ENCODE data around the gene PBXIP1. TPM values are rescaled to one million over a fixed set of nuclear protein-coding genes. Genes with fewer than 3 reads are reported as not detected.

The PBXIP1 gene
- polyA plus RNA-seq, 1 donor (not counting 4 experiments of a cell fraction or from before 2014, with no cell fraction given) = 15.6 TPM

DNA sequence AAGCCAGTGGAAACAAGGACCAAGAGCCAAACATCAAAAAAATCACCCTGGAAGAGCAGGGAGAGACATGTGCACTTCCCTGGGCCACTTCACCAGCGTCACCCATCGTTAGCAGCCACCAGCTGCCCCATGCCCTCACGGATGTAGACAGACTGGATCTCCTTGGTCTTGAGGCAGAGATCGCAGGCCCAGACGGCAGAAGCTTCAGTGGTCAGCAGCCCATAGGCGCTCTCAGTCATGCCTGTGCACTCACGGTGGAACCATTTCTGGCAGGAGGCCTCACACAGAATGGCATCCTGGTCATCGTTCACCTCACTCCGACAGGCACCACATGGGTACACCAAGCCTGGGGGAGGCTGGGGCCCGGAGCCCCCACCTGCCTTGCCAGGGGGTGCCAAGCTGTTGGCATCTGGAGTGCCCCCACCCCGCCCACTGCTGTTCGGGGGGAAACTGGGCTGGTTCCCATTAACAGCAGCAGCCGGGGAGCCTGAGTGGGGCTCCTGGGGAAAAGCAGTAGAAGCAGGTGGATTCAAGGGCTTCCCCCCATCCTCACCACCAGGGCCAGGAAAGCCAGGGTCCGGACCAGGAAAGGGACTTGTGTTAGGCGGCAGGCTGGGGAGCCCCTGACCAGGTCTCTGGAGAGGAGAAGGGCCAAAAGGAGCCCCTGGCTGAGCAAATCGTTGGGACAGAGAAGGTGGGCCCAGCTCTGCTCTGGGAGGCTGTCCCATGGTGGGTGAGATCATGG is 3.0 kb upstream of the PBXIP1 start:
- Histone ChIP-seq H3K4me2 (ENCODE audit: control insufficient read depth, extremely low read depth, insufficient read depth, low read depth, low read length) (no peak overlapping the region), H3K79me2 (ENCODE audit: control insufficient read depth, insufficient read depth, low read length) (peaks cover 18% of the 10 kb centered on the region), H3K36me3 (ENCODE audit: control insufficient read depth in 2 of 2, extremely low read depth in 1 of 2, insufficient read depth in 2 of 2, low read length in 2 of 2) (peaks cover 9 to 26% of the 10 kb centered on the region in 2 experiments), H3K9me1 (ENCODE audit: control insufficient read depth, extremely low read depth, insufficient read depth, low read length) (no peaks in the 10 kb centered on the region), H3K4me3 (ENCODE audit: control insufficient read depth in 2 of 3, extremely low read depth in 1 of 3, insufficient read depth in 2 of 3, low read depth in 1 of 3, low read length in 3 of 3) (no peak overlapping the region), H3K27ac (ENCODE audit: control insufficient read depth, insufficient read depth, low read length) (no peak overlapping the region), H4K20me1 (ENCODE audit: control insufficient read depth, extremely low read depth, insufficient read depth, low read length) (no peaks in the 10 kb centered on the region), H2AFZ (ENCODE audit: control insufficient read depth, low read length) (no peak overlapping the region), H3K9me3 (ENCODE audit: control insufficient read depth, low read depth, low read length) (no peaks in the 10 kb centered on the region), H3K9ac (ENCODE audit: control insufficient read depth, extremely low read depth, insufficient read depth, low read length) (no peak overlapping the region), H3K27me3 (ENCODE audit: control insufficient read depth, extremely low read depth, insufficient read depth, low read length) (no peaks in the 10 kb centered on the region), H3K4me1 (ENCODE audit: control insufficient read depth, extremely low read depth, insufficient read depth, low read length) (peaks cover 40% of the 10 kb centered on the region)
- DNase-seq (ENCODE audit: low read depth, low spot score) (no peak), FAIRE-seq (no peak)
- TF ChIP-seq EZH2 (IDR thresholded peaks at IDR 0.05; ENCODE audit: low read length) = no peak
- TF ChIP-seq, protein P1, sequence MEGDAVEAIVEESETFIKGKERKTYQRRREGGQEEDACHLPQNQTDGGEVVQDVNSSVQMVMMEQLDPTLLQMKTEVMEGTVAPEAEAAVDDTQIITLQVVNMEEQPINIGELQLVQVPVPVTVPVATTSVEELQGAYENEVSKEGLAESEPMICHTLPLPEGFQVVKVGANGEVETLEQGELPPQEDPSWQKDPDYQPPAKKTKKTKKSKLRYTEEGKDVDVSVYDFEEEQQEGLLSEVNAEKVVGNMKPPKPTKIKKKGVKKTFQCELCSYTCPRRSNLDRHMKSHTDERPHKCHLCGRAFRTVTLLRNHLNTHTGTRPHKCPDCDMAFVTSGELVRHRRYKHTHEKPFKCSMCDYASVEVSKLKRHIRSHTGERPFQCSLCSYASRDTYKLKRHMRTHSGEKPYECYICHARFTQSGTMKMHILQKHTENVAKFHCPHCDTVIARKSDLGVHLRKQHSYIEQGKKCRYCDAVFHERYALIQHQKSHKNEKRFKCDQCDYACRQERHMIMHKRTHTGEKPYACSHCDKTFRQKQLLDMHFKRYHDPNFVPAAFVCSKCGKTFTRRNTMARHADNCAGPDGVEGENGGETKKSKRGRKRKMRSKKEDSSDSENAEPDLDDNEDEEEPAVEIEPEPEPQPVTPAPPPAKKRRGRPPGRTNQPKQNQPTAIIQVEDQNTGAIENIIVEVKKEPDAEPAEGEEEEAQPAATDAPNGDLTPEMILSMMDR (optimal IDR thresholded peaks at IDR 0.05 in 1 of 3, IDR thresholded peaks at IDR 0.05 in 1 of 3, conservative IDR thresholded peaks at IDR 0.05 in 1 of 3; ENCODE audit: extremely low read depth in 1 of 3, insufficient read depth in 2 of 3, low read length in 3 of 3) = no peak
- dilution Hi-C loops (cut with MboI; ENCODE audit: extremely low pct_ligation_motif_present, low sequenced_read_pairs) = no loop called here

DNA sequence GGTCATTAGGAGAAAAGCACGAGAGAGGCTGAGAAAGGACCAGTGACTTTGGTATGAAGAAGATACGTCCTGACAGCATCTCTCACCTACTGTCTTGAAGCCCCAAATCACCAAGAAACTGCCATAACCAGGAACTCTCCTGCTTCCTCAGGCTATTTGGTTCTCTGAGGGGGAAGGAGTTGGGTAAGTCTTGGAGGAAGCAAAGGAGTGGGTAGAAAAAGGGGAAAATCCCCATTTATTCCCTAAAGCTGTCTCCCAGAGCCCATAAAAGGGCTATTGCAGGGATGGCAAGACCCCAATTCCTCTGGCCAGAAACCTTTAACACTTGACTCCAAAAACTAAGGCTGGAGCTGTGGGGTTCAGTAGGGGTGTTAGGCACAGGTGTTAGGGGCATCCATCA is 2.1 kb upstream of the PBXIP1 start:
- no peaks in the 10 kb centered on the region for H3K9me1 ChIP-seq (ENCODE audit: control insufficient read depth, extremely low read depth, insufficient read depth, low read length)
- H3K4me3 ChIP-seq (ENCODE audit: control insufficient read depth in 2 of 3, extremely low read depth in 1 of 3, insufficient read depth in 2 of 3, low read depth in 1 of 3, low read length in 3 of 3) = no peak overlapping the region
- no peaks in the 10 kb centered on the region for H3K27me3 ChIP-seq (ENCODE audit: control insufficient read depth, extremely low read depth, insufficient read depth, low read length)
- dilution Hi-C loops (cut with MboI; ENCODE audit: extremely low pct_ligation_motif_present, low sequenced_read_pairs) = no loop called here
- TF ChIP-seq, protein P1 (optimal IDR thresholded peaks at IDR 0.05 in 1 of 3, IDR thresholded peaks at IDR 0.05 in 1 of 3, conservative IDR thresholded peaks at IDR 0.05 in 1 of 3; ENCODE audit: extremely low read depth in 1 of 3, insufficient read depth in 2 of 3, low read length in 3 of 3) = no peak
- no peak for TF ChIP-seq EZH2 (IDR thresholded peaks at IDR 0.05; ENCODE audit: low read length)
- no peaks in the 10 kb centered on the region for H4K20me1 ChIP-seq (ENCODE audit: control insufficient read depth, extremely low read depth, insufficient read depth, low read length)
- no peak for FAIRE-seq
- H3K36me3 ChIP-seq (ENCODE audit: control insufficient read depth in 2 of 2, extremely low read depth in 1 of 2, insufficient read depth in 2 of 2, low read length in 2 of 2) = peaks cover 2 to 20% of the 10 kb centered on the region in 2 experiments
- H3K9ac ChIP-seq (ENCODE audit: control insufficient read depth, extremely low read depth, insufficient read depth, low read length) = no peak overlapping the region
- H2AFZ ChIP-seq (ENCODE audit: control insufficient read depth, low read length) = no peak overlapping the region
- H3K4me1 ChIP-seq (ENCODE audit: control insufficient read depth, extremely low read depth, insufficient read depth, low read length) = peaks cover 37% of the 10 kb centered on the region
- H3K4me2 ChIP-seq (ENCODE audit: control insufficient read depth, extremely low read depth, insufficient read depth, low read depth, low read length) = no peak overlapping the region
- H3K79me2 ChIP-seq (ENCODE audit: control insufficient read depth, insufficient read depth, low read length) = peaks cover 18% of the 10 kb centered on the region
- H3K9me3 ChIP-seq (ENCODE audit: control insufficient read depth, low read depth, low read length) = no peaks in the 10 kb centered on the region
- DNase-seq (ENCODE audit: low read depth, low spot score) = no peak
- no peak overlapping the region for H3K27ac ChIP-seq (ENCODE audit: control insufficient read depth, insufficient read depth, low read length)
